Measurements from ENCODE around the gene WDR5.

- TF ChIP-seq POLR2AphosphoS5 (IDR thresholded peaks at IDR 0.05) (no peak), CTCF (IDR thresholded peaks at IDR 0.05) (no peak), POLR2A (IDR thresholded peaks at IDR 0.05) (no peak)
Observed at GRCh38 chr9:134162212-134162775, 26.4 kb downstream of the WDR5 start.
